Esophagus mucosa (tissue), 1 donor: ENCODE data around the gene TRRAP. TPM values are rescaled to one million over a fixed set of nuclear protein-coding genes. Genes with fewer than 3 reads are reported as not detected.

ENCODE experiments used
- ATAC-seq: fragments of 200-7000 bp; cut with Tn5 transposase; one replicate; pipeline ENCODE4 v1.9.1; 2020
- total RNA-seq: library from RNA; stranded (reverse); gene quantifications from one replicate; pipeline ENCODE4 v1.2.4, GENCODE V29; 2023
- donor health status: DM: yes; HTN: yes; CAD: no.

Gene TRRAP
- total RNA-seq, 1 donor from 2014 or later, result 17.3 TPM

DNA sequence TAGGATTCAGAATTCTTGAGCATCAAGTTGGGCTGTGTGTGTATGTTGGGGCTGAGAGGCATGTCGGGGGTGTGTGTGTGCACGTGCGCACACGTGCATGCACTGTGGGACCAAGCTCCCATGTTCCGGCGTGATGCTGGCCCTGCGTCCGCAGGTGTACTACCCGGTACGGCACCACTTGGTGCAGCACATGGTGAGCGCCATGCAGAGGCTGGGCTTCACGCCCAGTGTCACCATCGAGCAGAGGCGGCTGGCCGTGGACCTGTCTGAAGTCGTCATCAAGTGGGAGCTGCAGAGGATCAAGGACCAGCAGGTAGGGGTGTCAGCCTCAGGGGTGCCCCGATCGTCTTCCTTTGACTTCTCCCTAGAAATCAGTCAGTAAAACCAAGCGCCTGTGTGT, 77.7 kb downstream of the TRRAP start:
- ATAC-seq, result no peak

DNA sequence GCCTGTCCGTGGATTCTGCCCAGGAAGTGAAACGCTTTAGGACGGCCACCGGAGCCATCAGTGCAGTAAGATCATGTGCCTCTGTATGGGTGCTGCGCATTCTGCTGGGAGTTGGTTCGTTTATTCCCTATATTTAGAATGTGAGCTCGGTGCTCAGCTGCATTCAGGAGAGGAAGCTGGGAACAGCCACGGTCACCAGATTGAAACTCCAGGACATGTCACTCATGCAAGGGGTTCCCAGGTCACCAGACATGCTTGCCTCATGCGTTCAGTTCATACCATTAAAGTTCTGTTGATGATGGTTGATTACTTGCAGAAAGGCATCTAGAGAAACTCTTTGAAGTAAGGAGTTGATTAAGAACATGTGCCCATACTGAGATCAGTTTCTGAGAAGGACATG, 78.1 kb downstream of the TRRAP start:
- no peak for ATAC-seq

DNA sequence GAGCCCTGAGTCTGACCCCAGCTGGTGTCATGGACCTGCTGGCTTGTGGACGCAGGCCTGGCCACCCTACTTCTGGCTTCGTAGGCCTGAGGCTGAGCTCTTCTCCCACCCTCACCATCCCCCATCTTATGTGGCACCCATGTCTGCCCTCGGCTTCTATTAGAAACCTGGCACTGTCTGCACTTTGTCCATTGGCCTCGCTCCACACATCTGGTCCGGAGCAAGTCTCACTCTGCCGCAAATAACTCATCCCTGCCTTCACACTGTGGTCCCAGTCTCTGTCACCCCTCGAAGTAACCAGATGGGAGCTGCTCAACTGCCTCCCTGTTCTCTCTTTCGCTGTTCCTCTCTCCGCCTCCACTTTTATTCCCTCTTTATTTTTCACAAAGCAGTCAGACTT, 78.6 kb downstream of the TRRAP start:
- no peak for ATAC-seq

DNA sequence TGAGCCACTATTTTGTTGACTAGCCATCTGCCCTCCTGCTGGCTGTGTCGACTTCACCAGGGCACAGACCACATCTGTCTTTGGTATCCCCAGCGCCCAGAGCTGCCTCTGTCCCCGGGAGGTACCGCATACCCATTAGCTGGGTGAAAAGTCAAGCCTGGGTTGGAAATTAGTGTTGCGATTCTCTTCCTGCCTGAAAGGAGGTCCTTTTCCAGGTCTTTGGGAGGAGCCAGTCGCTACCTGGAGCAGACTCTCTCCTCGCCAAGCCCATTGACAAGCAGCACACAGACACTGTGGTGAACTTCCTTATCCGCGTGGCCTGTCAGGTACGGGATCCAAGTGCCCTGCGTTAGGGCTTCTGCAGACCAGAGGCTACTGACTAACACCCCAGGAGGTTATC, 79.4 kb downstream of the TRRAP start:
- ATAC-seq, result no peak

DNA sequence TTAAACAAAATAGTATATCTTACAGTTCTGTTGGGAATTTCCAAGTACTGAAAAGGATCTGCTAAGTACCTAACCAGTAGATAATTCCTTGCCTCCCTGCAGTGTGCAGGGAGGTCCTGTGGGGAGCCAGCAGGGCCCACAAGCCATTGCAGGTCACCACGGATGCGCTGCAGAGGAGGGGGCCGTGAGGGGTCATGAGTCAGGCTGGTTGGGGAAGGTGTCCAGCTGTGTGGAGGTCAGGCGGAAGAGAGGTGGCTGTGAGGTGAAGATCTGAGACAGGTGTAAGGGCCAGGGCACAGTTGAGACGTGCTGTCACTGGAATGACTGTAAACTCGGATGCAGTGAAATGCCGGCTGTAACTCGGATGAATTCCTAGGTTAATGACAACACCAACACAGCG, 80.6 kb downstream of the TRRAP start:
- ATAC-seq, result no peak

DNA sequence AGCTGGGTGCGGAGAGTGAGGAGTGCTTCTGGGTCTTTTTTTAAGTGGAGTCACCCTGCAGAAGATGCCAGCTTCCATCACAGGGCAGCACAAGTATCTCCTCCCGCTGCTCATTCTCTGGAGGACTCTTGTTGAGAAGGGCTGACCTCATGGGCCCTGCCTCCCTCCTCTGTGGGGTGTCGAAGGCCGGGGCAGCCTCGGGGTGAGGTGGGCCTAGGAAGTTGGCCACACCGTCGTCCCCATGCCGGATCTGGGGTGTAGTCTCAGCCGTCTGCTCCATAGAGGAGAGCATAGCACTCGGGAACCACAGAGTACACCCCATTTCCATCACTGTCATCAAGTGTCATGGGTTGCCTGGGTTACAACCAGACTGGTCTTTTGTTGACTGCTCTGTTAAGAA, 85.0 kb downstream of the TRRAP start:
- ATAC-seq, result no peak

DNA sequence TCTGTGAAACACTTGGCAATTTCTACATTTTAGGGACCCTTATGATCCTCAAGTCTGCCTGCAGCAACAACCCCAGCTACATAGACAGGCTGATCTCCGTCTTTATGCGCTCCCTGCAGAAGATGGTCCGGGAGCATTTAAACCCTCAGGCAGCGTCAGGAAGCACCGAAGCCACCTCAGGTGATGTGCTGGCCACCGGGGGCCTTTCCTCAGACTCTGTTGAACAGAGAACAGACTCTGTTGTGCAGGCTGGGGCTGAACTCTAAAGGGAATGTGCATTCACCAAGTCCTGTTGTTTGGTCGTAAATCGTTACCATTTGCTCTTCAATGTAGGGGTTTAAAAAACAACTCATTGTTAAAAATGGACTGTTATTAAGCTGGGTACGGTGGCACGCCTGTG, 86.3 kb downstream of the TRRAP start:
- ATAC-seq, result no peak

DNA sequence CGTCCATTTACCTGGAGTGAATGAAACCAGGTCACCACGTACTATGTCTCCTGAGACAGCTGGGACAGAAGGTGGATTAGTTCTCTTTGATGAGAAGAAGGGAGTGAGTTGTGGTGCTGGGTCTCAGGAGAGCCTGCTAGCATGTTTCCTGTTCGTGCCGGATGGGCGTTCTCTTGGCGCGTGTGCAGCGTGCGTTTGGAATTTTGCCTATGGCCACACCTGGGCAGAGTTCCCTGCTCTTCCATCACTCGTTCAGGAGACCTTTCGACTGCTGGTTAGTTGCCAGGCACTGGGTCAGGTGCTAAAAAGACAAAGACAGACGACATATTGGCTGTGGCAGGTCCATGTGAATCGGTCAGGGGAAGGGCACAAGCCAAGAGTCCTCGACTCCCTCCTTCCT, 90.3 kb downstream of the TRRAP start:
- ATAC-seq, result peak; percentile 65

DNA sequence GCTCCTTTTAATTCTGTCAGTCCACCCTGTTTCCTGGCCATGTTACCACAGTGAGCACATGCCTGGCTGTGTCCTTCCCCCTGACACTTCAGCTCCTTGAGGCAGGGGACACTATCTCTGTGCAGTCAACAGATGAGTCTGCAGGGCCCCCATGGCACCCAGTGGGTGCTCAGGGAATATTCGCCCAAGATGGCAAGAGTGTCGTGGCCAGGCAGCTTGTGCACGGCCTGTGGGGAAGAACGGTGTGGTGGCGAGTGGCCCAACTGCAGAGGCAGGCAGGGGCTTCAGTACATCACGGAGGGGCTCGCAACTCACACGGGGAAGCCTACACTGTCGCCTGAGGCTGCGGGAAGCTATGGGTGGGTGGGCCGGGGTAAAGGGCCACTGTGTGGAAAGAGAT, 91.1 kb downstream of the TRRAP start:
- no peak for ATAC-seq

DNA sequence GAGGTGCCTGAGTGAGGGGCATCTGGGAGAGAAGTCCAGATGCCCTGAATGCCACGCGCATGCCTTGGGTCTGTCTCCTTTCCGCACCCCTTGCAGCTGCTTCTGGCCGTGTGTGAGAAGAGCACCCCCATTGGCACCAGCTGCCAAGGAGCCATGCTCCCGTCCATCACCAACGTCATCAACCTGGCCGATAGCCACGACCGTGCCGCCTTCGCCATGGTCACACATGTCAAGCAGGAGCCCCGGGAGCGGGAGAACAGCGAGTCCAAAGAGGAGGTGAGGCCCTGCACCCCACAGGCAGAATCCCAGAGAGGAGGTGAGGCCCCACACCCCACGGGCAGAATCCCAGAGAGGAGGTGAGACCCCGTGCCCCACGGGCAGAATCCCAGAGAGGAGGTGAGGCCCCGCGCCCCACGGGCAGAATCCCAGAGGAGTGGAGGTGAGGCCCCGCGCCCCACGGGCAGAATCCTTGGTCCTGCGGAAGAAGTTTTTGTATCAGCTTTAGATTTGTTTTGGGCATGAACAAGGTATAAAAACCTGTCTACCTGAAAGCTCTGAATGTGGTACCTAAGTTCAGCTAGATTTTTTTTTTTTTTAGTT, 91.8 kb downstream of the TRRAP start:
- ATAC-seq, result no peak

DNA sequence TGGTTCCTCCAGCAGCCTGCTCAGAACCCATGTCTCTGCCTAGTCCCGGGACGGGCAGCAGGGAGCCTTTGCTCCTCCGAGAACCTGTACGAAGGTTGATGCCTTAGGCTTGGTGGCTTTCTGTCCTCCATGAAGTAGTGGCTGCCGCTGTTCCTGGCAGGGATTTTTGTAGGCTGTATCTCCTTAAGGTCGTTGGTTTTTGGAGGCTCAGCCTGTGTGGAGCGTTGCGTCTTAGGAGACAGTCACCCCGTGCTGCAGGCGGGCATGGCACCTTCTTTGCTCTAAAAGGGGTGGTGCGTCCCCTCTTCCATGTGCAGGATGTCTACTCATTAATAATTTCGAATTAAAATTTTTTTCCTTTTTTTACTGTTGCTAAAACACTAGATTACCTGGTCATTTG, 92.5 kb downstream of the TRRAP start:
- ATAC-seq, result no peak

DNA sequence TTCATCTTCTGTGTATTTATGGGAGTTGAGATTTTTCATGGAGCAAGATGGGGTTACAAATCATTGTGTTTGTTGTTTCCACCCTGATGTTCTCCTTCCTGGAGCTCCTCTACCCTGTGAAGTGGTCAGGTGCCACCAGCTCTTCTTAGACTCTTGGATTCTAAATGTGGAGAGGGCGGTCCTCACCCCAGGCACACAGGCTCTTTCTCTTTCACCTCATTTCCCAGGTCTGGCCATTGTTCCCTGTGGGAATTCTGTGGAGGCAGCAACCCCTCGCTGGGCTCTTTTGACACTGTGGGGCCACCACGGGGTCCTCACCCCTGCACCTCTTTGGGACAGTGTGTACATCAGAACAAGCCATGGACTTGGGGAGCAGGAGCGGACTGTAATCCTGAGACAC, 95.9 kb downstream of the TRRAP start:
- no peak for ATAC-seq

DNA sequence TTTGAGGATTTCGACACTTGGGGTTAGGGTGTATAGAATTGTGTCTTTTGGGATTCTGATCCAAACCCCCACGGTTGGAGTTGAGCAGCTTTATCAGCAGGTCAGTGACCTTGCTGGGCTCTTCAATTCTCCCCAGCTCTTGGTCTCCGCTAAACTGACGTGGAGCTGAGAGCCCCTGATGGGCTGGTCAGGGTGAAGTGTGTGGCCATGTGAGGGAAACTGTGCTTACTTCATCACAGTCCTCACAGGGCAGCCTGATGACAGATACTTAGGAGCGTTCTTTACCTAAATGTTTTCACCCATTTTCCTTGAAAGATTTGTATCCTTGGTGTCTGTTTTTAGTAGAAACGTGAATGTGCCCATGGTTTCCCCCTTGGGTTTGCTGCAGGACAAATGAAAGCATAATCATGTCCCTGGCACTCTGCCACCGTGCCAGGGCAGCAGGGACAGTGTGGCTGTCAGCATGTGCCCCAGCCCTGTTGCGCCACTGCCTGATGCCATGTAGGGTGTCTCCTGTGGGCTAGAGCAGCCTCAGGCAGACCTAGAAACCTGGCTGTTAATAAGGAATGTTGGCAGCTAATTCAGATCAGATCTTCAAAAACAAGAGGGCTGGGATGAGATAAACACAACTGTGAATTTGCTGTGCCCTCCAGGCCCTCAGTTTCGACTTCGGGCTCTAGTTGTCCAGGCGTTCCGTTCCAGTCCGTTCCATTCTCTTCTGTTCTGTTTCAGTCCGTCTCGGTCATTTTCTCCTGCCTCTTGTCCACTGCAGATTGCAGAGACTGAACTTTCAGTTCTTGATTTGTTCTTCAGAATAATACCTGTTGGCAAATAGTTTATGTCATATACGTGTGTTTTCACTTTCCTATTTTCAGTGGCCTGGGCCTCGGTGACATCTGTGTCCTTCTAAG, 96.8 kb downstream of the TRRAP start:
- ATAC-seq, result no peak

DNA sequence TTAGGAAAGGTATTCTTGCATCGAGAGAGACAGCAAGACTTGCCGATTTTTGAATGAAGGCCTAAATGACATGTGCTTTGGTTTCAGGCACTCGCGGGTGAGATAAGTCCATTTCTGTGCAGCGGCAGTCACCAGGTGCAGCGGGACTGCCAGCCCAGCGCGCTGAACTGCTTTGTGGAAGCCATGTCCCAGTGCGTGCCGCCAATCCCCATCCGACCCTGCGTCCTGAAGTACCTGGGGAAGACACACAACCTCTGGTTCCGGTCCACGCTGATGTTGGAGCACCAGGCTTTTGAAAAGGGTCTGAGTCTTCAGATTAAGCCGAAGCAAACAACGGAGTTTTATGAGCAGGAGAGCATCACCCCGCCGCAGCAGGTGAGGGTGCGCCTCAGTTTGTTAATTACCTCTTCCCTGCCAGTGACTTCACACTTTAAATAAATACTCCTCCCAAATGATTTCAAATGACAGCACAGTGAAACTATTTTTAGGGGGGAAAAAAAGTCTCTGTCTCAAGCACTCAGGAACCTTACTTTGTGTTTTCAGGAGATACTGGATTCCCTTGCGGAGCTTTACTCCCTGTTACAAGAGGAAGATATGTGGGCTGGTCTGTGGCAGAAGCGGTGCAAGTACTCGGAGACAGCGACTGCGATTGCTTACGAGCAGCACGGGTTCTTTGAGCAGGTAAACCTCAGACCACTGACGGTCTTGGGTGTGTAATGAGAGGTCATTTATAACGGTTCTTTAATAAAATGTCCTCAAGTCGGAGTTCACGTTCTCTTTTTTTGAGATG, 98.3 kb downstream of the TRRAP start:
- no peak for ATAC-seq

DNA sequence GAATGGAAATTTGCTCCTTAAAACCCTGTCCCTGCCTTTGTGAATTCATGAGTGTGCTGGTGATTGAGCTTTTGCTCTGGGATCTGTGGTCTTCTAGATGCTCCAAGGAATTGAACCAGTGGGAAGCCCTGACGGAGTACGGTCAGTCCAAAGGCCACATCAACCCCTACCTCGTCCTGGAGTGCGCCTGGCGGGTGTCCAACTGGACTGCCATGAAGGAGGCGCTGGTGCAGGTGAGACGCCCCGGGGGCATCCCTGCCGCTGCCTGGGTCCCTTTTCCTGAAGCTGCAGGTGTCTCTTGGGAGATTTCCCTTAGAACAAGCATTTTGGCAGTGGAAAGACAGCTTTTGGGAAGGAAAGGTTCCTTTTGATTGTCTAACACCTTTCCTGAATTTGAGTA, 100.3 kb downstream of the TRRAP start:
- ATAC-seq, result no peak

DNA sequence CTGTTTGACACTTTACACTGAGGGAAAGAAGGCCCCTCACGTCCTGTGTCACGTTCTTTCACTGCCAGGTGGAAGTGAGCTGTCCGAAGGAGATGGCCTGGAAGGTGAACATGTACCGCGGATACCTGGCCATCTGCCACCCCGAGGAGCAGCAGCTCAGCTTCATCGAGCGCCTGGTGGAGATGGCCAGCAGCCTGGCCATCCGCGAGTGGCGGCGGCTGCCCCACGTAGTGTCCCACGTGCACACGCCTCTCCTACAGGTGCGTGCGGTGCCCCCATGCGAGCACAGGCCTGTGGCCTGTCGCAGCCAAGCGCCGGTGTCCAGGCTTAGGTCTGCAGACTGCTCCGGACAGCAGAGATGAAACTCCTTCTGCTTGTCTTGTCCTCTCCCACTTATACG, 103.4 kb downstream of the TRRAP start:
- no peak for ATAC-seq

DNA sequence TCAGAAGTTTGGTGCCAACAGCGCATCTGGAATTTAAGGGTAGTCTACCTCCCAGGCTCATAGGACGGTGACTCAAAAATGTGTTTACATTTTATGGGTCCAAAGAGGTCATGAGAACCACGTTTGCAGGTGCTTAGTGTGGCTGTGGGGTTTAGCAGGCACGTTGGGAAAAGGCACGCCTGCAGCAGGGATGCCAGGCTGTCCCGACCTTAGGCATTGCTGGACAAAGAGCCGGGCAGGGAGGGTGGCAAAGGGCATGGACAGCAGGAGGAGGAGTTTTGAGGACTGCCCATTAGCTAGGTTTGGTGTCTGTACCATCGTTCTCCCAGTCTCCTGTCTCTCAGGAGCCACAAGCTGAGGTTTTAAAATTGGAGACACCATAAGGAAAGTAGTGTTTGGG, 104.4 kb downstream of the TRRAP start:
- no peak for ATAC-seq

DNA sequence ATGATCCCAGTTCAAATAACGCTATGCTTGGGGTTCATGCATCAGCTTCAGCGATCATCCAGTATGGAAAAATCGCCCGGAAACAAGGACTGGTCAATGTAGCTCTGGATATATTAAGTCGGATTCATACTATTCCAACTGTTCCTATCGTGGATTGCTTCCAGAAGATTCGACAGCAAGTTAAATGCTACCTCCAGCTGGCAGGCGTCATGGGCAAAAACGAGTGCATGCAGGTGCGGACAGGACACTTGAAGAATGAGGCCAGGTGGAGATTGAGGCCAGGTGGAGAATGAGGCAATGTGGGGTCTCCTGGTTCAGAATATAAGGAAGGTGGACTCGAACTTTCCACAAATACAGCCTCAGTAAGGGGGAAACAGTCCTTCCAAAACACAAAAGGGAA, 105.8 kb downstream of the TRRAP start:
- no peak for ATAC-seq

DNA sequence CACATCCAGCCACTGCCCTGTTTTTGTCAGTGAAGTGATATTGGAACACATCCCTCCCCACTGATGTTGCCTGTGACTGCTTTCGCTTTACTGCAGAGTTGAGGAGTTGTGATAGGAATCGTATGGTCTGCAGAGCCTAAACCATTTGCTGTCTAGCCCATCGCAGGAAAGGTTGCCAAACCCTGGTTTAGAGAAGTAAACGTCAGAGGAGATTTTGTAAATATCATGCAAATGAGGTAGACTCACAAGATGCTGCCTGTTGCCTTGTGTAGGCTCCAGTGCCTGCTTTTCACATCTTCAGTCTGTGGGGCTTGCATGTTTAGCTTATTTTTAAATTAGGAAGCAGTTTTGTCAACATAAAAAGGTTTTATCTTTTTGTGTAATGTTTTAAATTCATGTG, 107.1 kb downstream of the TRRAP start:
- no peak for ATAC-seq

DNA sequence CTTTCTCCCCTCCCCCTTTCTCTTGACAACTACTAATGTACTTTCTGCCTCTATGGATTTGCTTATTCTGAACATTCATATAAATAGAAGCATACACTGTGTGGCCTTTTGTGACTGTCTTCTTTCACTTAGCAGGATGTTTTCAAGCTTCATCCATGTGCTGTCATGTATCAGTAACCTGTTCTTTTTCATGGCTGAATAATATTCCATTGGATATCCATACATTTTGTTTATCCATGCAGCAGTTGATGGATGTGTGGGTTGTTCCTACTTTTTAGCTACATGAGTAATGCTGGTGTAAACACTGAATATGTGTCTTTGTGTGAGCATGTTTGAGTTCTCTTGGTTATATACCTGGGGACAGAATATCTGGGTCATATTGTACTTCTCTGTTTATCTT, 107.6 kb downstream of the TRRAP start:
- no peak for ATAC-seq

DNA sequence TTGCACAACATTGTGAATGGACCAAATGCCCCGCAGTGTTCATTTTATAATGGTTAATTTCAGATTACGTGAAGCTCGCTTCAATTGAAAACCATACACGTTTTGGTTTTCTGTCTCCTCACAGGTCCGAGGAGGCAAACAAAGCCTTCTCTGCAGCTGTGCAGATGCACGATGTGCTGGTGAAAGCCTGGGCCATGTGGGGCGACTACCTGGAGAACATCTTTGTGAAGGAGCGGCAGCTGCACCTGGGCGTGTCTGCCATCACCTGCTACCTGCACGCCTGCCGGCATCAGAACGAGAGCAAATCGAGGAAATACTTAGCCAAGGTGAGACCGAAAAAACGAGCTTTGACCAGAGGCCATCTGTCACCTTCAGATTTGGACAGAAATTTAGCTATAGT, 110.3 kb downstream of the TRRAP start:
- no peak for ATAC-seq

DNA sequence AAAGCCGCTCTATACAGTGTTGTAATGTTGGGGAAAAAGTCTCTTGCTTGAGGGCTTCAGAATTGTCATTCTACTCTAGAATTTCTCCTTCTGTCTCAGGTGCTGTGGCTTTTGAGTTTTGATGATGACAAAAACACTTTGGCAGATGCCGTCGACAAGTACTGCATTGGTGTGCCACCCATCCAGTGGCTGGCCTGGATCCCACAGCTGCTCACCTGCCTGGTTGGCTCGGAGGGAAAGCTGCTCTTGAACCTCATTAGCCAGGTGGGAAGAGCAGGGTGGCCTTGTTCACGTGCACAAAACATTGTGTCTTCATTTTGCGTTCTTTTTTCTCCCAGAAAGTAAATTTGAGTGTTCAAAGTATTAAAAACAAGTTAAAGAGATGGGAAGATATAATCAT, 112.0 kb downstream of the TRRAP start:
- no peak for ATAC-seq

DNA sequence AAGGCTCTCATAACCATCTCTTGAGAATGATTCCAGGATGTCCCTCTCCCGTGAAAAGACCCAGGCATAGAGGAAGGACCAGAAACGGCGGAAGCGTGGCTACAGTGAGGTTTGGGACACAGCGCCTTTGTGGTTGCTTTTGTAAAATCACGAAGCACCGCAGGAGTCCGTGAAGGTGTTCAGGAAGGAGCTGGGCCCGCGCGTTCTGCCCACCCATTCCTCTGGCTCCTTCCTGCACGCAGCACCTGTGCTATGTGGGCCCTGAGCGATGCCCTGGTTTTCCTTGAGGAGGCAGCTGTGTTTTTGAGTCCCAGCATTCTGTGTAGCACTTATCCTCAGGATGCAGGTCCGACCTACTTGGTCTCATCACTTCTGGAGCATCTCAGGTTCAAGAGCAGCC, 112.8 kb downstream of the TRRAP start:
- ATAC-seq, result no peak

DNA sequence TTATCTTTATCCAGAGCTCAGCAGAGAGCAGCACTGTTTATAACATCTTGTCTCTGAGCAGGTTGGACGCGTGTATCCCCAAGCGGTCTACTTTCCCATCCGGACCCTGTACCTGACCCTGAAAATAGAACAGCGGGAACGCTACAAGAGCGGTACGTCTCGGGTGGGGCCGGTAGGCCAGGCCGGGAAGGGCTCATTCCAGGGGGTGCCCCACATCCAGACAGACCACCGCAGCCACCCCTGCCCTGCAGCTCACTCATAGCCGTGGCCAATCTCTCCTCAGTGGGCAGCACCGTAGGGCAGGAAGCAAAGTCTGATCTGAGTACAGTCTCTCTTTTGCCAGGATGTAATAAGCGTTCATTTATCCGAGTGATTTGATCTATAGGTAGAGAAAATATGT, 113.7 kb downstream of the TRRAP start:
- ATAC-seq, result no peak
